ENCODE results near the gene BCAS4.

GRCh38 chr20:50831622-50832021 is 36.8 kb downstream of the BCAS4 start:
- TF ChIP-seq REST (IDR thresholded peaks at IDR 0.05; ENCODE audit: low read depth) (no peak), EP300 (IDR thresholded peaks at IDR 0.05; ENCODE audit: borderline replicate concordance) (no peak), ZBTB7A (IDR thresholded peaks at IDR 0.05; ENCODE audit: low read depth) (no peak), MAX (IDR thresholded peaks at IDR 0.05) (no peak), YY1 (IDR thresholded peaks at IDR 0.05; ENCODE audit: low read depth) (no peak), TEAD4 (IDR thresholded peaks at IDR 0.05) (no peak), USF1 (IDR thresholded peaks at IDR 0.05) (no peak), TAF1 (IDR thresholded peaks at IDR 0.05; ENCODE audit: low read depth) (no peak)

Data from Ishikawa (cell line).